Esophagus muscularis mucosa (tissue), 4 donors: ENCODE results near the gene SCO2. TPM values are rescaled to one million over a fixed set of nuclear protein-coding genes. Genes with fewer than 3 reads are reported as not detected.

ENCODE experiments used
- DNase-seq: peaks from one replicate; pipeline ENCODE4 v3.0.0-alpha.2; 2017; ENCODE audit errors: extremely low spot score
- H3K27ac ChIP-seq, 4 donors: fragments of 200-600 bp; sonication (generic); replicated peaks in 1 of 4; 1 replicate in 3 of 4; 2 replicates in 1 of 4; pipeline ENCODE4 v1.5.1; 2016 to 2019; ENCODE audit warnings: mild to moderate bottlenecking in 1 of 4
- H3K27me3 ChIP-seq, 4 donors: fragments of 200-600 bp; sonication (generic); one replicate each; pipeline versions ENCODE4 v1.5.1 to v1.6.0; 2016 to 2019
- H3K36me3 ChIP-seq, 4 donors: fragments of 200-600 bp; sonication (generic); one replicate each; pipeline ENCODE4 v1.5.1; 2016 to 2019
- H3K4me1 ChIP-seq, 4 donors: fragments of 200-600 bp; sonication (generic); one replicate each; pipeline ENCODE4 v1.5.1; 2016 to 2019
- H3K4me3 ChIP-seq, 4 donors: fragments of 200-600 bp; sonication (generic); 1 replicate in 2 of 4; 2 replicates in 2 of 4; pipeline ENCODE4 v1.5.1; 2016 to 2019; ENCODE audit warnings: mild to moderate bottlenecking in 4 of 4, moderate library complexity in 1 of 4
- H3K9me3 ChIP-seq, 4 donors: fragments of 200-600 bp; sonication (generic); 1 replicate in 3 of 4; 2 replicates in 1 of 4; pipeline ENCODE4 v1.5.1; 2016 to 2019
- CTCF ChIP-seq, 3 experiments: fragments of 200-600 bp in 2 of 3; fragments of 450-650 bp in 1 of 3; sonication (generic) in 2 of 3; IDR thresholded peaks; one replicate each; pipeline ENCODE4 v1.5.1; 2017 to 2019; ENCODE audit warnings: antibody characterized with exemption in 3 of 3, mild to moderate bottlenecking in 2 of 3, moderate library complexity in 1 of 3
- EP300 ChIP-seq: sonication (generic); formaldehyde crosslinking; IDR thresholded peaks from one replicate; pipeline ENCODE4 v1.6.1; 2017; ENCODE audit warnings: antibody characterized with exemption
- POLR2A ChIP-seq: fragments of 450-650 bp; IDR thresholded peaks from one replicate; pipeline ENCODE4 v1.6.1; 2017; ENCODE audit warnings: antibody characterized with exemption, moderate library complexity, mild to moderate bottlenecking, low read depth
- POLR2AphosphoS5 ChIP-seq, 2 donors: sonication (generic); formaldehyde crosslinking; IDR thresholded peaks; one replicate each; pipeline ENCODE4 v1.6.1; 2017; ENCODE audit warnings: antibody characterized with exemption in 2 of 2
- WGBS: methylation state at CpG from one replicate; pipeline ENCODE4 v1.1.5; 2018; 5-methylcytosine and 5-hydroxymethylcytosine counted together
- intact Hi-C: fragments of 100-400 bp; cut with DNase I; formaldehyde crosslinking; loops from one replicate; pipeline ENCODE4 v1.15.1; 2023
- total RNA-seq, 4 donors: library from RNA; depleted of rRNA; stranded (reverse); fragments of >200 nt; gene quantifications; one replicate each; pipeline versions ENCODE4 v1.1.0 to v1.2.1, GENCODE V29; 2016

SCO2 gene
- total RNA-seq, 4 donors from 2014 or later: 3.1 to 5.1 TPM; not detected in 2

- TF ChIP-seq POLR2AphosphoS5 (IDR thresholded peaks at IDR 0.05) (no peak), EP300 (no peak), CTCF (IDR thresholded peaks at IDR 0.05) (no peak), POLR2A (no peak)
- Histone ChIP-seq H3K27ac (peak overlapping the region; percentile 79 to 93 (median 88)), H3K4me1 (peaks cover 24 to 45% (median 44%) of the 10 kb centered on the region in 4 donors), H3K4me3 (peak overlapping the region in 1 of 4 donors; percentile 62), H3K27me3 (peaks cover 10 to 91% (median 40%) of the 10 kb centered on the region in 4 donors), H3K9me3 (no peaks in the 10 kb centered on the region), H3K36me3 (no peaks in the 10 kb centered on the region)
- WGBS: 80% methylated on average over 19 of the region's 19 CpGs
- intact Hi-C loops: no loop called here
- DNase-seq: no peak
These were observed 7.7 kb upstream of the SCO2 start for GRCh38 chr22:50532824-50533796.

DNA sequence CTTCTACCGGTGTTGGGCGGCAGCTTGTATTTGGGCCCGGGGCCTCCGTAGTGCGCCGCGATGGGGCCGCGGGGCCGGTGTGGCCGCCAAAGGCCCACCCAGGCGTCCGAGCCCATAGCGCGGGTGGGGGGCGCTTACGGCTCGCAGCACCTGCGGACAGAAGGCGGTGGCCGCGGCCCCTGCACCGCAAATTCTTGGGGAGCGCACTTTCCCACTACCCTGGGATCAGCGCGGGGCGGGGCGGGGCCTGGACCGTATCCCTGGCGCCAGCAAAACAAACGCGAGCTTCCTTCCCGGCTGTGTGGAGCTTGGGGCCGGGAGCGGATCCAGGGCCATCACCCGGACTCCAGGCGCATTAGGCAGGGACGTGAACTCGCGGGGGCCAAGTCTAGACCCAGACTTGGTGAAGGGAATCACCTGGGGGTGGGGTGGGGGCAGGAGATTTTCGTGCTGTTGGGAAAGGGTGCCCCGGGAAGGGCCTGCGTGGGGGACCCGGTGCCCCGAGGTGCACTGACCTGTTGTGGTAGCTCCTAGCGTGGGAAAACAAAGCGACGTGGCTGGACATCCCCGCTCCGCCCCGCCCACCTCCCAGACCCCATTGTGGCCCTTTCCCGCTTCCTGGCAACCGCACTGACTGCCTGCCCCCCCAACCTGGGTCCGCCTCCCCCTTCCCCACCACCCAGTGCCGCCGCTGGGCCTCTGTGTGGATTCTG is 6.7 kb upstream of the SCO2 start:
- intact Hi-C loops: no loop called here
- H3K4me1 ChIP-seq: peaks cover 27 to 53% (median 48%) of the 10 kb centered on the region in 4 donors
- no peaks in the 10 kb centered on the region for H3K9me3 ChIP-seq
- H3K36me3 ChIP-seq: no peaks in the 10 kb centered on the region
- peak overlapping the region; percentile 62 to 72 (median 63) for H3K4me3 ChIP-seq
- peak overlapping the region; percentile 79 to 93 (median 88) for H3K27ac ChIP-seq
- H3K27me3 ChIP-seq: peaks cover 10 to 81% (median 39%) of the 10 kb centered on the region in 4 donors
- WGBS: 4% methylated on average over 25 of the region's 56 CpGs
- TF ChIP-seq EP300 (no peak), POLR2A (peak; percentile 27), CTCF (IDR thresholded peaks at IDR 0.05) (no peak), POLR2AphosphoS5 (IDR thresholded peaks at IDR 0.05) (peak; percentile 52 to 58)
- DNase-seq: no peak

DNA sequence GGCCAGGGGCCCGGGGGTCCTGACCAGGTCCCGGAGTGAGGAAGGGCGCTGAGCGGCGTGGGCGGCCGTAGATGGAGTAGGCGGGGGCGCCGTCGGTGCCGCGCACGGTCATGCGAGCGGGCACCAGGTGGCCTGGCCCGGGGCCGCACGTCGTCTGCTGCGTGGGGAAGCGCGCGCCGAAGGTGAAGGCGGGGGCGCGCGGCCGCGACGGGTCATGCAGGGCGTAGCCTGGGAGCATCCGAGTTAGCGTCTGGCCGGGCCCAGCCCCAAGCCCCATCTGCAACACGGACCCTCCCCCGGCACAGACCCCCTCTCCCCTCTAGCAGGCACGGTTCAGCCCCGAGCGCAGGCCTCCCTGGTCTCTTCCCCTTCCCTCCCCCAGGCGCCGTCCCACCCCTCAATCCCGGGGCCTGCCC is 6.2 kb upstream of the SCO2 start:
- H3K27ac ChIP-seq: peak overlapping the region; percentile 79 to 93 (median 88)
- WGBS: no CpG with 5 or more reads among the region's 44 CpGs
- intact Hi-C loops: no loop called here

More for the DNA sequence above, 6.2 kb upstream of the SCO2 start:
- TF ChIP-seq POLR2AphosphoS5 (IDR thresholded peaks at IDR 0.05): no peak
- no peak for TF ChIP-seq EP300
- no peak for TF ChIP-seq CTCF (IDR thresholded peaks at IDR 0.05)
- no peak for TF ChIP-seq POLR2A
- peaks cover 31 to 58% (median 53%) of the 10 kb centered on the region in 4 donors for H3K4me1 ChIP-seq
- no peaks in the 10 kb centered on the region for H3K36me3 ChIP-seq
- H3K4me3 ChIP-seq: peak overlapping the region; percentile 62 to 72 (median 63)
- no peaks in the 10 kb centered on the region for H3K9me3 ChIP-seq
- DNase-seq: no peak
- peaks cover 10 to 76% (median 37%) of the 10 kb centered on the region in 4 donors for H3K27me3 ChIP-seq
